GM20000 (cell line): ENCODE data around the gene TRIM29.
"Not testable (repeated sequence)": the region's sequence is repeated elsewhere in the genome, so short reads cannot be mapped to it uniquely, and the experiment has no call there.

Experiments
- DNase-seq: peaks from one replicate; pipeline ENCODE4 v3.0.0; 2012; ENCODE audit warnings: low spot score
- CTCF ChIP-seq: IDR thresholded peaks from 2 replicates; pipeline ENCODE4 v1.5.1; 2012; ENCODE audit warnings: mild to moderate bottlenecking, control low read depth; ENCODE audit errors: extremely low read depth, missing control alignments

TRIM29 gene

GRCh38 chr11:120183701-120184141, 45.8 kb upstream of the TRIM29 start:
- no peak for DNase-seq
- TF ChIP-seq CTCF: no peak

DNA sequence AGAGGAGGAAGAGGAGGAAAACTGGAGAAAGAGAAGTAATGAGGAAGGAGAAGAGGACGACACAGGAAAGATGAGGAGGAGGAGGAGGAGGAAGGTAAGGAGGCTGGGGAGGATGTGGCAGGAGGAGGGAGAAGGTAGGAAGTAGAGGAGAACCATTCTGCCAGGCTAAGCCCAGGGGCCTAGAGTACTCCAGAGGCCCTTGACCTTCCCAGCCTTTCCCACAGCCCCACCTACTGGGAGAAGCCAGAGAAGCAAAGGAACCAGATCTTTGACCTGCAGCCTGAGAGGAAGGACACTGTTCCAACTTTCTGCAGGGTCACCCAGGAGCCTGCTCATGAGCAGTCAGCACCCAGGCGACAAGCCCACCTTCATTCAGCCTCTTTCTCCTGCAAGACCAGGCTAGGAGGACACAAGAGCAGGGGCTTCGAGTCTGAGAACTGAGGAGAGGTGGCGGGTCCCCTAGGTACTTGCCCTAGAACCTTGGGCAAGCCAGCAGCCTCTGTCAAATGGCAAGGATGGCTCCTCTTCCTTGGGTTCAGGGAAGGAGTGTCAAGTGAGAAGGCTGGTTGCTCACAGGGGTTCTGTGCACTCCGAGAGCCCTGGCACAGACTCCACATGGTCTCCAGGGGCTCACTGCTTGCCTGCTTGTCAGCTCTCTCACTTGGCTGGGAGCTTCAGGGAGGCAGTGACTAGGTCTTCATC, 45.0 kb upstream of the TRIM29 start:
- no peak for DNase-seq
- no peak for TF ChIP-seq CTCF

GRCh38 chr11:120182372-120182771, 44.5 kb upstream of the TRIM29 start:
- DNase-seq: no peak
- no peak for TF ChIP-seq CTCF

- DNase-seq: no peak
- no peak for TF ChIP-seq CTCF
Observed at GRCh38 chr11:120181376-120181975, 43.6 kb upstream of the TRIM29 start.

DNA sequence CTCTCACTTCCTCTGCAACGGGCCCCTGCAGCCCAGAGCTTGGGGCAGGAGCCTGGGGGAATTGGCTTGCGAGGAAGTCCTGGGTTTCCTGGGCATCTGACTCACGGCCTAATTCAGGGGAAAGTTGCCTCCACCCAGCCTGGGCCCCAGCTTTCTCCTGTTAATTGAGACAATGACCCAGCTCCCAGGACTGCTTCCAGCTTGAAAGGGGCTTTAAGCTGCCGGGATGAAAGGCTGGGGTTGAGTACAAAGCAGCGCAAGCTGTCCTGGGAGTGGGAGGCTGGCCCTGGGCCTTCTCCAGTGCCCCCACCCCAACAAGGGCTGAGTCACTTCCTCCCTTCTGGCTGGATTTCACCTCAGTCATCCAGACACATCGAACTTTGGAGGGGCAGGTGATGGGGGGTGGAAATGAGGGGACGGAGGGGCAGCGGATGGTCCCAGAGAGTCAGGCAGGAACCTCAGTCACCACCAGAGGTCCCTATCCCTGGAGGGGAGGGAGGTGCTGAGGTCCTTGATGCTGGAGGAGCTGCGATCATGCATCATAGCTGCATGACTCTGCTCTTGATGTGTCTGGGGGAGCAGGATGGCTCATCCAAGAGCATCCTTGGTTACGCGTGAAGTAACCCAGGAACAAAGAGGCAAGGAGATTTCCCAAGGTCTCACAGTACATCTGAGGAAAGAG, 42.8 kb upstream of the TRIM29 start:
- TF ChIP-seq CTCF: no peak
- DNase-seq: no peak

DNA sequence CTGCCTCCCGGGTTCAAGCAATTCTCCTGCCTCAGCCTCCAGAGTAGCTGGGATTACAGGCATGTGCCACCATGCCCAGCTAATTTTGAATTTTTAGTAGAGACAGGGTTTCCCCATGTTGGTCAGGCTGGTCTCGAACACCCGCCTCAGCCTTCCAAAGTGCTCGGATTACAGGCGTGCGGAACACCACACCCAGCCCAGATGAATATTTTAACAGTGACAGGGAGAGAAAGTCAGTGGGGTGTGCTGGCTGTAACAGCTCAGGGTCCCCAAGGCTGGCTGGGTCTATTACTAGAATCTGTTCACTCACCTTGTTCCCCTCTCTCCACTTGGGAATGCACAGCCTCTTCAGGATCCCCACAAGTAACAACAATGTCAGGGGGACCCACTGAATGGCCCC, 42.1 kb upstream of the TRIM29 start:
- not testable (repeated sequence) for DNase-seq

DNA sequence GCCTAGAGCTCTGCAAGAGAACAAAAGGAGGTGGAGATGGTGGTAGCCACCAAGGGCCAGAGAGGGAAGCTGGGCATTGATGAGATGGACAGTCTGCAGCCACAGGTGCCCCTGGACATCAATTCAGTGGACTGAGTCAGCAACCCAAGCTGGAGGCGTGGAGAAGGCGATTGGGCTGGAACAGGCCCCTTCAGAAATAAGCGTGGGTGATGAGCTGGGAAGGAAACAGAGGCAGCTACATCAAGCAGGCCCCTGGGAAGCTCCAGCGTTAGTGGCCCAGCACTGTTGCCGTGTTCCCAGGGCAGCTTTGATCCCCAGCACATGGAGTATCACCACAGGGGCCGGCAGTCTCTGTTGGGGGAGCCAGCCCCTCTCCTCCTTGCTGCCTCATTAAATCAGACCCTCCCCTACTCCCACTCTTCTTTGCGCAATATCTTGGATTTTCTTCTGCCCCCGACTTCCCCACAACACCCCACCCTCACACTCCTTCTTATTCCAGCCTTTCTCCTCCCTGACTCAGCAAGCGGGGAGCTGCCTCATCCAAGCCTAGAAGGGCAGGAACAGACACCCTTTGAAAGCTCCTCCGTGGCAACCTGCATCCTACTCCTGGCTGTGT, 41.3 kb upstream of the TRIM29 start:
- no peak for TF ChIP-seq CTCF

More for the DNA sequence above, 41.3 kb upstream of the TRIM29 start:
- no peak for DNase-seq
